Measurements from ENCODE around the gene RHBDD3. TPM values are rescaled to one million over a fixed set of nuclear protein-coding genes. Genes with fewer than 3 reads are reported as not detected.

The RHBDD3 gene
- total and polyA plus RNA-seq, 2 of the 8 experiments (the other 6 are each of a cell fraction or from before 2014, with no cell fraction given) = 72.1 to 117 TPM

GRCh38 chr22:29302681-29303465 is 35.1 kb upstream of the RHBDD3 start (continued):
- no peak for TF ChIP-seq EP300 (IDR thresholded peaks at IDR 0.05; ENCODE audit: borderline replicate concordance in 1 of 2, low read depth in 2 of 2, low read length in 2 of 2)
- TF ChIP-seq TBP (IDR thresholded peaks at IDR 0.05; ENCODE audit: low read depth, low read length) = no peak
- TF ChIP-seq CHD7 (IDR thresholded peaks at IDR 0.05; ENCODE audit: insufficient replicate concordance, low read length) = no peak
